22Rv1 (cell line): ENCODE measurements around the gene GRIFIN.

Source experiments
- ZFX ChIP-seq: fragments of 450-650 bp; IDR thresholded peaks from 2 replicates; pipeline ENCODE4 v1.6.1; 2017; ENCODE audit warnings: antibody characterized with exemption, borderline replicate concordance
- TF ChIP-seq, protein P1 (sequence below): fragments of 450-650 bp; IDR thresholded peaks from 2 replicates; pipeline ENCODE4 v1.5.1; 2017; ENCODE audit warnings: mild to moderate bottlenecking

DNA sequence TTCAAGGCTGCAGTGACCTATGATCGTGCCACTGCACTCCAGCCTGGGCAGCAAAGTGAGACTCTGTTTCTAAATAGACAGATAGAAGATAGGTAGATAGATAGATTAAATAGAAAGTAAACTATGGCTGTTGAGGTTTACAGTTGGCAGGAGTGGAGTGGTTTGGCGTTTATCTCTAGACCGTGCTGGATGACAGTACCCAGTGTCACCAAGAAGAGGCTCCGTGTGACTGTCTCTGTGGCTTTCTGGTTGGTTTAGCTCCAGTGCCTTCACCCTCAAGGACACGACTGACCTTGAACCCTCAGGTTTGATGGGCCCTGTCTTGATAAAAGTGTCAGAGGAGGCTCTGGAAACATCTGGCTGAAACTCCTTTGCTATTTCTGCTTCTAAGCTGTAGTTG is 41.1 kb downstream of the GRIFIN start:
- TF ChIP-seq, protein P1, sequence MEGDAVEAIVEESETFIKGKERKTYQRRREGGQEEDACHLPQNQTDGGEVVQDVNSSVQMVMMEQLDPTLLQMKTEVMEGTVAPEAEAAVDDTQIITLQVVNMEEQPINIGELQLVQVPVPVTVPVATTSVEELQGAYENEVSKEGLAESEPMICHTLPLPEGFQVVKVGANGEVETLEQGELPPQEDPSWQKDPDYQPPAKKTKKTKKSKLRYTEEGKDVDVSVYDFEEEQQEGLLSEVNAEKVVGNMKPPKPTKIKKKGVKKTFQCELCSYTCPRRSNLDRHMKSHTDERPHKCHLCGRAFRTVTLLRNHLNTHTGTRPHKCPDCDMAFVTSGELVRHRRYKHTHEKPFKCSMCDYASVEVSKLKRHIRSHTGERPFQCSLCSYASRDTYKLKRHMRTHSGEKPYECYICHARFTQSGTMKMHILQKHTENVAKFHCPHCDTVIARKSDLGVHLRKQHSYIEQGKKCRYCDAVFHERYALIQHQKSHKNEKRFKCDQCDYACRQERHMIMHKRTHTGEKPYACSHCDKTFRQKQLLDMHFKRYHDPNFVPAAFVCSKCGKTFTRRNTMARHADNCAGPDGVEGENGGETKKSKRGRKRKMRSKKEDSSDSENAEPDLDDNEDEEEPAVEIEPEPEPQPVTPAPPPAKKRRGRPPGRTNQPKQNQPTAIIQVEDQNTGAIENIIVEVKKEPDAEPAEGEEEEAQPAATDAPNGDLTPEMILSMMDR = no peak
- no peak for TF ChIP-seq ZFX
